ENCODE results near the gene BCL2L11.
A peak's percentile ranks its signal among the peaks of the same experiment; 100 is the strongest.

BCL2L11 gene

DNA sequence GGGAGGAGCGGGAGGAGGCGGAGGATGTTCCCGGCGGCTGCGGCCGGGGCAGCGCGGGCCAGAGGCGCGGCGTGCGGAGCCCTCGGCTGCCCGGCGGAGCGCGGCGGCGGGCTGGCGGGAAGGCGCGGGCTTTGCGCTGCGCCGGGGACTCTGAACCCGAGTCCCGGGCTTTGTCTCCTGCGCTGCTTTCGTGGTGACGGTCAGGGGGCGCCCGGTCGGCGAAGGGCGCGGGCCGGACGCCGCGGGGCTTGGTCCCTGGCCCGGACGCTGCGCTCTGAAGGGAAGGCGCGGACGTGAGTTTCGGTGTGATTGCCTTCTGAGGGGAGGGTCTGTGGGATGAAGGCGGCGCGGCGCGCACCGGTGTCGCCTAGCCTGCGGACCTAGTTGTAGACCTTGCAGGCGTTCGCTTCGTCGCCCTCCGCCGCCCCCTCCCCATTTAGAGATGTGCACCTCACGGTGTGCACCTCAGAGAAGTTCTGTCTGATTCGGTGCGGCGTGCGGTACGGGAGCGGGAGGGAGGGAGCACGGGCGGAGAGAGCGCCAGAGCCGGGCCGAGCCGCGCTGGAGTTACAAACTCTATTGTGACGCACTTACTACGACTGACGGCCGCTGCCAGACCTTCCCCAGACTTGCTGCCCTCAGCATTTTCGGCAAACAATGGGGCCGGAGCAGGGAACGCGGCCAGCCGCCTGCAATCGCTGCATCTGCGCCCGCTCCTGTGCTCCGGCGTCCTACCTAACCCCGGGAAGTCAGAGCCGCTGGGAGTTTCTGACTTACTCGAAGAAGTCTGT, 2.1 kb downstream of the BCL2L11 start:
- Mint-ChIP-seq H3K27ac (peak overlapping the region; percentile 95), H3K4me1 (peaks cover 18% of the 10 kb centered on the region), H3K4me3 (peak overlapping the region; percentile 93), H3K36me3 (peaks cover 3% of the 10 kb centered on the region), H3K9me3 (no peaks in the 10 kb centered on the region), H3K27me3 (peaks cover 4% of the 10 kb centered on the region)
- ATAC-seq (ENCODE audit: low read depth) (no peak), DNase-seq (ENCODE audit: low spot score in 2 of 2) (peak; percentile 18 to 50)

DNA sequence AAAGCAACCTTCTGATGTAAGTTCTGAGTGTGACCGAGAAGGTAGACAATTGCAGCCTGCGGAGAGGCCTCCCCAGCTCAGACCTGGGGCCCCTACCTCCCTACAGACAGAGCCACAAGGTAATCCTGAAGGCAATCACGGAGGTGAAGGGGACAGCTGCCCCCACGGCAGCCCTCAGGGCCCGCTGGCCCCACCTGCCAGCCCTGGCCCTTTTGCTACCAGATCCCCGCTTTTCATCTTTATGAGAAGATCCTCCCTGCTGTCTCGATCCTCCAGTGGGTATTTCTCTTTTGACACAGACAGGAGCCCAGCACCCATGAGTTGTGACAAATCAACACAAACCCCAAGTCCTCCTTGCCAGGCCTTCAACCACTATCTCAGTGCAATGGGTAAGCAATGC, 3.0 kb downstream of the BCL2L11 start:
- Mint-ChIP-seq H3K36me3 (peaks cover 9% of the 10 kb centered on the region), H3K27ac (peak overlapping the region; percentile 38)

DNA sequence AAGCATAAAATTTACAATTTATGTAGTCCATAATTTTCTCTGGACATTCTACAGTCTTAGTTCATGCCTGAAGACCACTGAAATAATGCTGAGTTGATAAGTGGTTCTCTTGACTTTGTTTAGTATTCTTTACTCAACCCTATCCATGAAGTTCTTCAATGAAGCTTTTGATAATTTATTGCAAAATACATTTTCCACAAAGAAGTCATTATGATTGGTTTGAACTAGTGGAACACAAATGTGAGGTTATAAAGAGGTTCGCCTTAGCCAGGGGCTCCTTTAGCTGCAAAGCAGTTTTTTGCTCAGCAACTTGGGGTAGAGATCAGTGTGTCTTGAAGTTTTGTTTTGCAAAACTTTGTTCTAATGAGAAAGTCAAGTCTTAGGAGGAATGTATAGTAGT, 5.9 kb downstream of the BCL2L11 start:
- ATAC-seq (ENCODE audit: low read depth) (no peak), DNase-seq (ENCODE audit: low spot score in 2 of 2) (no peak)
- Mint-ChIP-seq H3K27me3 (no peaks in the 10 kb centered on the region), H3K9me3 (no peaks in the 10 kb centered on the region), H3K27ac (no peak overlapping the region), H3K36me3 (peaks cover 24% of the 10 kb centered on the region), H3K4me1 (peaks cover 18% of the 10 kb centered on the region), H3K4me3 (no peak overlapping the region)

More for the DNA sequence above, 3.0 kb downstream of the BCL2L11 start:
- DNase-seq (ENCODE audit: low spot score in 2 of 2) (no peak), ATAC-seq (ENCODE audit: low read depth) (no peak)
- Mint-ChIP-seq H3K4me1 (peaks cover 13% of the 10 kb centered on the region), H3K9me3 (no peaks in the 10 kb centered on the region), H3K4me3 (peak overlapping the region; percentile 64), H3K27me3 (peaks cover 3% of the 10 kb centered on the region)

DNA sequence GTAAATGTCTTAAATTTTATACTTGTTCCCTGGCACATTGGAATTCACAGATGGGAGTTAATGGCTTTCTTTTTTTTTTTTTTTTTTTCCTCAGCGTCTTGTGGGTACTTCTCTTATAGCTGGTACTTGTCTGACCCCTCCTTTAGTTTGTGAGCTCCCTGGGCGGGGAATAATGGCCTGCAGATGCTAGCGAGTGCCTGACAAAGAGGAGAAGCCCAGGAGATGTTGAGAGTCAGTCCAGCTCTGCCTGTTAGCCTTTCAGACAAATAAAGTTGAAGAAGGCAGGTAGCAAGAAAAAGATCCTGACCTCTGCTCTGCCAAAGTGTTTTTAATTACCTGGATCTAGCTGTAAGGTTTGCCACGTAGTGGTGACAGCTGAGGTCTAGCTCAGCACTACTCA, 6.6 kb downstream of the BCL2L11 start:
- Mint-ChIP-seq H3K4me3 (no peak overlapping the region), H3K4me1 (peaks cover 22% of the 10 kb centered on the region), H3K9me3 (no peaks in the 10 kb centered on the region), H3K27ac (no peak overlapping the region), H3K27me3 (no peaks in the 10 kb centered on the region), H3K36me3 (peaks cover 26% of the 10 kb centered on the region)
- DNase-seq (ENCODE audit: low spot score in 2 of 2) (no peak), ATAC-seq (ENCODE audit: low read depth) (no peak)

DNA sequence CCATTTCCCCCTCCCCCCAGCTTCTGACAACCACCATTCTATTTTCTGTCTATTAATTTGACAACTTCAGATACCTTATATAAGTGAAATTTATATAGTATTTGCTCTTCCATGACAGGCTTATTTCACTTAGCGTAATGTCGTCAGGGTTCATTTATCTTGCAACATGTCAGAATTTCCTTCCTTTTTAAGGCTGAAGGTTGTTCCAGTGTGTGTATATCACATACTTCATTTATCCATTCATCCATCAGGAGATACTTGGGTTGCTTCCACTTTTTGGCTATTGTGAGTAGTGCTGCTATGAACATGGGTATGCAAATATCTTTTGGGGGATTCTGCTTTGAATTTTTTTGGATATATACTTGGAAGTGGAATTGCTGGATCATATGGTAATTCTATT, 7.4 kb downstream of the BCL2L11 start:
- no peak for ATAC-seq (ENCODE audit: low read depth)
- H3K27ac Mint-ChIP-seq = no peak overlapping the region
- no peak overlapping the region for H3K4me3 Mint-ChIP-seq
- H3K36me3 Mint-ChIP-seq = peaks cover 26% of the 10 kb centered on the region
- peaks cover 22% of the 10 kb centered on the region for H3K4me1 Mint-ChIP-seq
- no peaks in the 10 kb centered on the region for H3K27me3 Mint-ChIP-seq
- H3K9me3 Mint-ChIP-seq = no peaks in the 10 kb centered on the region
- no peak for DNase-seq (ENCODE audit: low spot score in 2 of 2)

DNA sequence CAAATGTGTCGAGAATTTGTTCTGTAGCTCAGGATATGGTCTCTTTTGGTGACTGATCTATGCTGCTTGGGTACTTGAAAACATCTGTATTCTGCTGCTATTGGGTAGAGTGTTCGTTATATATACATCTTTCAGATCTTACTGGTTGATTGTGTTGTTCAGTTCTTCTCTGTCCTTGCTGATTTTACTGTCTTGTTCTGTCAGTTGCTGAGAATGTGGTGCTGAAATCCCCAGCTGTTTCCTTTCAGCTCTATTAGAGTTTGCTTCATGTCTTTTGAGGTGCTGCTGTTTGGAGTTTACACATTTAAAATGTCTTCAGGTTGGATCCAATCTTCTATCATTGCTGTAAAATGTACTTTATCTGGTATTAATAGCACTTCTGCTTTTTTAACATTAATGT, 12.9 kb downstream of the BCL2L11 start:
- ATAC-seq (ENCODE audit: low read depth) (no peak), DNase-seq (ENCODE audit: low spot score in 2 of 2) (no peak)
- Mint-ChIP-seq H3K4me1 (peaks cover 36% of the 10 kb centered on the region), H3K36me3 (peaks cover 37% of the 10 kb centered on the region), H3K4me3 (no peak overlapping the region), H3K27ac (no peak overlapping the region), H3K9me3 (no peaks in the 10 kb centered on the region), H3K27me3 (no peaks in the 10 kb centered on the region)

DNA sequence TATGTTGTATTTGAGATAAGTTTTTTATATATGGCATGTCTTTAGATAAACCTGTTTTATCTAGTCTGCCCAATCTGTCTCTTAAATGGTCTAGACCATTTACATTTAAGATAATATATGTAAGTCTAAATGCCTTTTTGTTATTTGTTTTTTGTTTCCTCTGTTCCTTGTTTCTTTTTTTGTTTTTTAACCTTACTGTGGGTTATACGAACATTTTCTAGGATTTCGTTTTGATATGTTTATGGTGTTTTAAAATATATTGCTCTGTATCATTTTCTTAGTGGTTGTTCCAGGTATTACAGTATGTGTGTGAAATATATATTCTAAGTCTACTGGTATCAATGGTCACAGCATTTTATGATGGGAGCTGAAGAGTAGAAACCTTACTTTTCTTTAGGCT, 13.3 kb downstream of the BCL2L11 start:
- no peaks in the 10 kb centered on the region for H3K9me3 Mint-ChIP-seq
- H3K4me3 Mint-ChIP-seq = no peak overlapping the region
- no peaks in the 10 kb centered on the region for H3K27me3 Mint-ChIP-seq
- H3K4me1 Mint-ChIP-seq = peaks cover 33% of the 10 kb centered on the region
- ATAC-seq (ENCODE audit: low read depth) (no peak), DNase-seq (ENCODE audit: low spot score in 2 of 2) (no peak)
- H3K36me3 Mint-ChIP-seq = peaks cover 33% of the 10 kb centered on the region
- H3K27ac Mint-ChIP-seq = no peak overlapping the region

DNA sequence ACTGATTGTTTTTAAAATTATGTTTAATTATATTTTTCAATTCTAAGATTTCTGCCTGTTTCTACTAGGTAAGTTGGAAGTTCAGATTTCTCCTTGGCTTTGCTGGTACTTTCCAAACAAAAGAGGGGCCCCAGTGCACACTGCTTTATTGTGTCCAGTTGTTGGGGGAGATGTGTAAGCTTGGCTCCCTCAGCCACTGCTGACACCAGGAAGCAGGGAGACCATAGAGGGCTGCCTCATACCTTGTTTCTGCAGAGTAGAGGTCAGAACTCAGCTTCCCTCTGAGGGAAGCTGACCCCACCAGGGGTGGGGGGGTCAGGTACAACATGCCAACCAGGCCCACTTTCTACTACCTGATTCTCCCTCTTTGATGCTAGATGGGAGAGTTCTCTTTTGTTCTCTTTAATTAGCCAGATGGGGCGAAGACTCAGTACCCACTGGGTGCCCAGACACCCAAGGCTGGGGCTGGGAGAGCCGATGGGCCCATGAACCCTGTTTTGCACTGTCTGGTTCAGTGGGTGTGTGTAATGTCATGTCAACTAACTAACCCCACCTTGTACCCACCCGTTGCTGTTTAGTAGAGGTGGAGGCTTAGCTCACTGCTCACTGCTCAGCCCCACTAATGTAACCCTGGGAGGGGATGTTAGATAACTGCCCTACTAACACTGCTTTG, 14.7 kb downstream of the BCL2L11 start:
- H3K36me3 Mint-ChIP-seq = peaks cover 30% of the 10 kb centered on the region
- H3K4me1 Mint-ChIP-seq = peaks cover 28% of the 10 kb centered on the region
- no peak for ATAC-seq (ENCODE audit: low read depth)
- no peaks in the 10 kb centered on the region for H3K27me3 Mint-ChIP-seq
- no peak overlapping the region for H3K4me3 Mint-ChIP-seq
- no peak overlapping the region for H3K27ac Mint-ChIP-seq
- H3K9me3 Mint-ChIP-seq = no peaks in the 10 kb centered on the region
- no peak for DNase-seq (ENCODE audit: low spot score in 2 of 2)

DNA sequence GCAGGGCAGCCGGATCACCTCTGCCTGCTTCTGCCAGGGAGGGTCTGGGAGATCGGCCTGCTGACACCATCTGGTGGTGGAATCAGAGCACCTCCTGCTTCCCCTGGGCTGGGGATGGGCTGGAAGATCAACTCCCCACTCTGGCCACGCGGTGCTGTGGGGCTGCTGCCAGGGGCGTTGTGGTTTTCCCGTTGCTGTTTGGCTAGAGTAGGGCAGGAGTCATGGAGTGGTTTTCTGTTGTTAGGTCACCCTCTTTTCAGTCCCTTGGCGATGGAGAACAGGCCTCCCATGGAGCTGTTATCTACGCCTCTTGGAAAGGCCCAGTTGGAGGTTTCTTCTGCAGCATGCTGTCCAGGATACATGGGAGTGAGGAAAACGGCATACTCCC, 15.2 kb downstream of the BCL2L11 start:
- Mint-ChIP-seq H3K27ac (no peak overlapping the region), H3K9me3 (no peaks in the 10 kb centered on the region), H3K4me3 (no peak overlapping the region), H3K36me3 (peaks cover 31% of the 10 kb centered on the region), H3K4me1 (peaks cover 28% of the 10 kb centered on the region), H3K27me3 (no peaks in the 10 kb centered on the region)
- DNase-seq (ENCODE audit: low spot score in 2 of 2) (no peak), ATAC-seq (ENCODE audit: low read depth) (no peak)

DNA sequence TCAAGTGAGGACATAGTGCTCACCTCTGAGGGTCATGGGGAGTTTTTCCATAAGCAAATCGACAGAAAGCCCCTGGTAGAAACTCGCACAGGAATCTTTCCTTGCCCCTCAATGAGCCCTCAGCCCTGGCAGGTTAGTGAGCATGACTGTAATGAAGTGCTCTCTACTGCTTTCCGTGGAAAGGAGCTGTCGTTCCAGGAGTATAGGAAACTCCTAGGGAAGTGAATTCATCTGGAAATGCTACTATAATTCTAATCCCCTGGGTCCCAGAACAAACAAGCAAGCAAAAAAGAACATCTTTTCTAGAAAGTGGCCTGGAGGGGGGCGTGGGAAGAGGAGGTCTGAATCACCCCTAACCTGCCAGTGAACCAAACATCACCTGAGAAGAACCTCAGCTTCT, 18.1 kb downstream of the BCL2L11 start:
- H3K4me3 Mint-ChIP-seq = no peak overlapping the region
- DNase-seq (ENCODE audit: low spot score in 2 of 2) (no peak), ATAC-seq (ENCODE audit: low read depth) (no peak)
- H3K27me3 Mint-ChIP-seq = no peaks in the 10 kb centered on the region
- H3K27ac Mint-ChIP-seq = no peak overlapping the region
- H3K4me1 Mint-ChIP-seq = peaks cover 17% of the 10 kb centered on the region
- H3K9me3 Mint-ChIP-seq = no peaks in the 10 kb centered on the region
- H3K36me3 Mint-ChIP-seq = peaks cover 28% of the 10 kb centered on the region

DNA sequence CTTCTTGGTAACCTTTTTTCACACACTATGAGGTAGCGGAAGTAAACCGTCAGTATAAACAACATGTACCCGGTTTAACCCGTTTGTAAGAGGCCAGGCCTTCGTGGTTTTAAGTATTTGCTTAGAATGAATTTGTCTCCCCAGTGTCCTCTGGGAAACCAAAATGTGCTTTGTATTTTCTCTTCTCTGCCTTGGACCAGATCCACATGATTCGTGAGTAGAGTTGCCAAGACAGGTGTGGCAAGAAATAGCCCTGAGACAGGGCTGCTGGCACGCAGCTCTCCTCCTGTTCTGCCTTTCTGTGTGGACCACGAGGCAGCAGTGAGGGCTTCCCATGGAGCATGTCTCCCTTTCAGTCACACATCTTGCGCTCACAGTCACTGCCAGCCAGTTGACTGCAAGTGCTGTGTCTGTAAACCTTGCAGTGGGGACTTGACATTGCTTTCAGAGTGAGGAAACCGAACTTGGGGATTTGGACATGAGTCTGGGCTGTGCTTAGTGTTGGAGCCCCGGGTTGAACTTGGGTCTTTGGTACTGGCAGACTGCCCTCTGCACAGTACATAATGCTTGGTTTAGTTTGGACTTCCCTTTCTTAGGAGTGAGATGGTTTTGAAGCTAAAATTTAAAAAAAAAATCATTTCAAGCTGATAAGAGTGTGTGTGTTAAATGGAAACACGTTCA, 19.1 kb downstream of the BCL2L11 start:
- DNase-seq (ENCODE audit: low spot score in 2 of 2) (no peak), ATAC-seq (ENCODE audit: low read depth) (no peak)
- Mint-ChIP-seq H3K36me3 (peaks cover 28% of the 10 kb centered on the region), H3K27me3 (no peaks in the 10 kb centered on the region), H3K4me3 (no peak overlapping the region), H3K9me3 (no peaks in the 10 kb centered on the region), H3K27ac (no peak overlapping the region), H3K4me1 (peaks cover 10% of the 10 kb centered on the region)

DNA sequence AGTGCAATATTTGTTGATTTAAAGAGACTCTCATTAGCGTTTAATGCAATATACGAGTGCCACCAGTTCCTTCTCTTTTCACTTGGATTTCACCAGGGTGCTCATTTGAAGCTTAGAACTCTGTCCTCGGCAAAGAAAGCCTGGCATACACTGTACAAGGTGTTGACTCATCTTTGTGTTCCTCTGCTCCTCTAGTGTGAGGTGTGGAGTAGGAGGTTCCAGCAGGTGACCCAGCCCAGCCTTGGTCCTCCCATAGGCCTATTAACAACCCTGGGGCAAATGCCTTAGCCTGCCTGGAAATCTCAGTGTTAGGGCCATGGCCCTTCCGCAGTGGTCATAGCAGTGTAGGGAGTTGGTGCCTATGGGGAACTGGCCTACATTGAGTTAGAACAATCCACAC, 20.1 kb downstream of the BCL2L11 start:
- DNase-seq (ENCODE audit: low spot score in 2 of 2) (no peak), ATAC-seq (ENCODE audit: low read depth) (no peak)
- Mint-ChIP-seq H3K36me3 (peaks cover 30% of the 10 kb centered on the region), H3K27ac (no peak overlapping the region), H3K9me3 (no peaks in the 10 kb centered on the region), H3K27me3 (no peaks in the 10 kb centered on the region), H3K4me3 (no peak overlapping the region), H3K4me1 (peaks cover 11% of the 10 kb centered on the region)

DNA sequence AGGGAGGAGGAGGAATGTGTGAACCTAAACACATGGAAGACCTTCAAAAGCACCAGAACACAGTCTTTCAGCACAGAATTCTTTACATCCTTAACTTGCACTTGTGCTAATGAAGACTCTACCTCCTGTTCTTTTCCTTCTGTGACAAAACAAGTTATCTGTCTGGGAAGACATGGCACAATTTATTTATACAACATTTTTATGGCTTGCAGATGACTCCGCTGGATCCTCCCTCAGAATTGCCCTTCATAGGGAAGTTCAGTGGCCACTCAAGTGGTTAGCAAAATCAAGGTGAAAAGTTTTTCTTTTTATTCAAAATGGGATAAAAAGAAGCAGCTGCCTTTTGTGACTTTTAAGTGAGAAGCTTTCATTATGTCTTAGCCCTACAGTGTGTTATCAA, 21.4 kb downstream of the BCL2L11 start:
- peaks cover 26% of the 10 kb centered on the region for H3K36me3 Mint-ChIP-seq
- peaks cover 10% of the 10 kb centered on the region for H3K4me1 Mint-ChIP-seq
- H3K27me3 Mint-ChIP-seq = no peaks in the 10 kb centered on the region
- H3K27ac Mint-ChIP-seq = no peak overlapping the region
- no peak overlapping the region for H3K4me3 Mint-ChIP-seq
- DNase-seq (ENCODE audit: low spot score in 2 of 2) (no peak), ATAC-seq (ENCODE audit: low read depth) (no peak)
- H3K9me3 Mint-ChIP-seq = no peaks in the 10 kb centered on the region

DNA sequence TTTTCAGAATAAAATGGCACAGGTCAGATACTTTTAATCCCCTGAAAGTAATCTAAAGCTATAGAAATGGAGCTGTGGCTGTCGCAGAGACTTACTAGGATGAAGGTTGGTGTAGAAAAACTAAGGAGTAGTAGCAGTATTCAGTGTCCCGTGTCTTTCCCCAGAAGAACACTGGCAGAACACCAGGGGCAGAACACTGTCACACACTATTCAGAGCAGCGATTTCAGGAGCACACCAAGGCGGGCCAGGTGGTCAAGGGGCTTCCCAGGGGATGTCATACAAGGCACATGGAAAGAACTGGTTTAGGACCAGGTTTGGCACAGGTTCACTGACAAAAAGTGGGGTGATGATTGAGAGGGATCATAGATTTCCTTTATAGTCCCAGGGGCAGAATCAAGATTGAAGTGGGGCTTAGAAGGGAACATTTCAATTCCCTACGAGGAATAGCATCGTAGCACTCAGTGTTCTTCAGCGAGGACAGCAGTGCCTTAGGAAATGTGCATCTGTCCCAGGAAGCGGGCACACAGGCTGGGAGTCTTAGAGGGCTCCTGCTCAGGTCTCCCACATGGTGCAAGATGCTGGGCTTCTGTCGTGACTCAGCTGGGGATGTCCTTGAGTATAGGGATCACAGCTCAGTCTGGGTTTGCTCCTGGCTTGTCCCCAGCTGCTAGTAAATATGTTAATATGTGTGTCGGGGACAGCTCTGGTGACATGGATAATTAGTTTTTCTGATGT, 22.6 kb downstream of the BCL2L11 start:
- DNase-seq (ENCODE audit: low spot score in 2 of 2) (no peak), ATAC-seq (ENCODE audit: low read depth) (no peak)
- H3K27ac Mint-ChIP-seq = peak overlapping the region; percentile 4
- H3K4me3 Mint-ChIP-seq = no peak overlapping the region
- H3K27me3 Mint-ChIP-seq = no peaks in the 10 kb centered on the region
- peaks cover 10% of the 10 kb centered on the region for H3K4me1 Mint-ChIP-seq
- peaks cover 21% of the 10 kb centered on the region for H3K36me3 Mint-ChIP-seq
- no peaks in the 10 kb centered on the region for H3K9me3 Mint-ChIP-seq
